ENCODE data around the gene LMAN2.
"Not testable (repeated sequence)": the region's sequence is repeated elsewhere in the genome, so short reads cannot be mapped to it uniquely, and the experiment has no call there.

The LMAN2 gene

GRCh38 chr5:177325868-177326381 lies 25.5 kb downstream of the LMAN2 start:
- DNase-seq, result no peak

GRCh38 chr5:177320879-177321278 lies 30.6 kb downstream of the LMAN2 start:
- DNase-seq, result no peak

GRCh38 chr5:177319913-177320588 lies 31.4 kb downstream of the LMAN2 start:
- no peak for DNase-seq

DNA sequence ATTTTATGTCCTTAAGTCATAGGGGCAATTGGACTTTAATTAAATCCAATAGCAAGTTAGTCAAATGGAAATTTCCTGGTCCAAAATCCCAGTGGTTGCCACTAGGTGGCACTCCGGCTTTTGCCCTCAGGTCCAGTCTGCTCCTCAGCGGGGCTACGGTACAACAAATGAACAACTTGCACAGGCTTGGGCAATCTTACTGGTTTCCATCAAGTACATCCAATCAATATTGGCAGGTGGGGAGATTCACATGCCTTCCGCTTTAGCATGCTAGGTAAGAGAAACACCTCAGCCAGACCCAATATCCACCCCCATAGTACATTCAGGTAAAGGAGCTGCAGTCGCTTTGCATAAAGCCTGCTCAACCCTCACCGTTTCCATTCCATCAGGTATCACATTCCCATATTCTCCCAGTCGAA lies 33.5 kb downstream of the LMAN2 start:
- DNase-seq, result peak; percentile 63

DNA sequence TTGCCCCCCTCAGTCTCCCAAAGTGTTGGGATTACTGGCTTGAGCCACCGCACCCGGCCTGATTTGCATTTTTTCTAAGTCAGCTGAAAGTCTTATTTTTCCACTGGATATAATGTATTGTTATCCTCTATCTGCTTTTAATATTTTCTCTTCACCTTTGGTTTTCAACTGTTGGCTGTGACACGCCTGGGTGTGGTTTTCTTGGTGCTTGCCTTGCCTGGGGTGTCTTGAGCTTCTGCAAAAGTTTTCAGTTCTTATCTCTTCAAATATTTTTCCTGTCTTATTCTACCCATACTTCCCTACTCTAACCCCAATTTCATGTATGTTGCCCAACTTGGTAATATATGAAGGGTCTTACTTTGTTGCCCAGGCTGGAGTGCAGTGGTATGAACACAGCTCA lies 35.5 kb downstream of the LMAN2 start:
- no peak for DNase-seq

DNA sequence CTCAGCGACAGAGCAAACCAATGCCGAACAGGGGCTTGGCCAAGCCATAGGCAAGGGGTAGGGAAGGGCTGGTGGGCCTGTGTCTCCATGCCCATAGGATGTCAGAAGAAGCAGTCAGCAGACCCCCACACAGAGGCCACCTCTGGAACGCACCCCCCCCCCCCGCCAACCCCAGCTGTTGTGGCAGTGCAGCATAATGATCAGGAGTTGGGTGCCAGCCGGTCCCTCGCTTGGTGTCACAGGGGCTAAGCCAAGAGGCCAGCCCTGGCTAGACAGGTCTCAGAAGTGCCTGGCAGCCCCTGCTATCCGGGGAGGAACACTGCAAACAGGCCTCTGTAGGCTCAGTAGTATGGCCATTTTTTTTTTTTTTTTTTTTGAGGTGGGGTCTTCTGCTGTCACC lies 36.1 kb downstream of the LMAN2 start:
- DNase-seq, result no peak

DNA sequence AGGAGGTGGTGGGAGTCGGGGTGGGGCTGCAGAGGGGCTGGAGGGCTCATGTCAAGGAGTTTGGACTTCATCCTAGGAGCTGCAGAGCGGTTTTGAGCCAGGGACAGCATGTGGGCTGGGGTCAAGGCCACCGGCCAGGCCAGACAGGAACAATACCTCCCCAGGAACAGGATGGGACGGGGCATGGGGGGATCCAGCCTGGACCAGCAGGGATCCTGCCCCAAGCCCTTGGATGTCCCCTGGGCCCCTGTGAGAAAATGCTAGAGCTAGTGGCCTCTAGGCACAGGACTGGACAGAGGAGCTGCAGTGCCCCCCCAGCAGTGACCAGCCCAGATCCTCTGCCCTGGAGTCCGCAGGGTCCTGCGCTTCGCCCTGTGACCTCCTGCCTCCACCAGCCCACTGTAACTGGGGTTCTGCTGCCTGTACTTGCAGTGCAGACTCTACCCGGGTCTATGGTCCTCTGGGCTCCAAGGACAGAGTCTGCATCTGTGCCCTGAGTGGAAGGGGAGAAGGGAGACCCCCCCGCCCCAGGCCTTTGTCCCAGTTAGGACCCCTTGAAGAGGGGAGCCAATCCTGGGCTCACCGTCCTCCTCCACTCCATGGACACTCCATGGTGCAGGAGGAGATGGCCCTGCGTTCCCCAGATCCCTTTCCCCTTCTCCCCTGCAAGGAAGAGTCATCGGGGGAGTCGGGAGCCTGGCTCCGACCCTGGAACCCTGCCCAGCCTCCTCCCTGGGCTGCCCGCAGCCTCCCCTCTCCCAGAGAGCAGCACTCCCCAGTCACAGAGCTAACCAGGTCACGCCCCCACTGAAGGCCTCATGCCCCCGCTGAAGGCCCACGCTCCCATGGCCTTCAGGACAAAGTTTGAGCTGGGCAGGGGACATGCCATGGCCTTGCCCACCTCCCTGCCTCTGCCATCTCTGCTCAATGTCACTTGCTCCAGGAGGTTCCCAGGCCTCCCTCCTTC lies 36.8 kb downstream of the LMAN2 start:
- DNase-seq, result no peak

GRCh38 chr5:177313561-177314259 lies 37.8 kb downstream of the LMAN2 start:
- DNase-seq, result no peak

DNA sequence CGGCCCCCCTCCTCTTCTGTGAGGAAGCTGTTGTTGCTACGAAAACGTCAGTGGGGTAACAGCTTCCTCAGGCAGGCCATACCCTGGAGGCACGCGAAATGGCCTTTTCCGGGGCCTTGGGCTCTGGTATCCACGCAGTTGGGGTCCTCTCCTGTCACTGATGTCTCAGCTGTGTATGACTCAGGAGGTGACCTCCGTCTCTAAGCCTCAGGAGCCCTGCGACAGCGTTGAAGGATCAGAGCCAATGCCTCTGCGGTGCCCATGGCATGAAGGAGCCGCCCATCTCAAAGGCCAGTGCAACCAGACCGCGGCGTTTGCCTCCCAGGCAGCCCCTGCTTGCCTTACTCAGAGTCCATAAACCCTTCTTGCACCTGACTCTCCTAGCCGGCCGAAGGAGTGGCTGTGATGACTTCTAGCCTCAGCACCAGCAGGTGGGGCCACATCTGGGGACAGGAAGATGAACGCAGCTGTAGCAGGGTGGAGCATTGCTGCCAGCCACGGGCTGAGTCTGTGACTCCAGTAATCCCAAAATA lies 38.8 kb downstream of the LMAN2 start:
- DNase-seq, result no peak

- peak; percentile 92 for DNase-seq
Measured at GRCh38 chr5:177311723-177312648, 39.5 kb downstream of the LMAN2 start, which contains the start of gene MXD3. Gene MXD3 (minus strand): TSS chr5:177311898. CDS start chr5:177311830, 68 bp downstream.

- DNase-seq, result no peak
Measured at GRCh38 chr5:177311392-177311722, 40.1 kb downstream of the LMAN2 start.

- DNase-seq, result no peak
Measured at GRCh38 chr5:177310757-177311391, 40.6 kb downstream of the LMAN2 start.

- DNase-seq, result no peak
Measured at GRCh38 chr5:177310332-177310731, 41.1 kb downstream of the LMAN2 start.

- peak; percentile 64 for DNase-seq
Measured at GRCh38 chr5:177309351-177310191, 41.9 kb downstream of the LMAN2 start.

DNA sequence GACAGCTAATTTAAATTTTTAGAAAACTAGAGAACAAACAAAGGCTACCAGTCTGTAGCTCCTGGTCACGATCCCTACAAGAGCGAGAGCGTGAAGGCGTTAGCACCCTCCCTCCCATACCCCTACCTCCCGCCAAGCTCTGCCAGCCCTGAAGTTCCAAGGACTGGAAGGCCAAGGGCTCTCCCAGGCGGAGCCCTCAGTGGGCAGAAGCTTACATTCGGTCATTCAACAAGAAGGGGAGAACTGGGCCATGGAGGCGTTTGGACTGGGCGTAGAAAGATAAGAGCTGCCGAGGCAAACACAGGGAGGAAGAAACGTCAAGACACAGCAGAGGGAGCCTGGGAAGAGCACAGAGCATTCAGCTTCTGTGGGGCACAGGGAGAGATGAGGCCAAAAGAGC lies 42.7 kb downstream of the LMAN2 start:
- DNase-seq, result no peak

DNA sequence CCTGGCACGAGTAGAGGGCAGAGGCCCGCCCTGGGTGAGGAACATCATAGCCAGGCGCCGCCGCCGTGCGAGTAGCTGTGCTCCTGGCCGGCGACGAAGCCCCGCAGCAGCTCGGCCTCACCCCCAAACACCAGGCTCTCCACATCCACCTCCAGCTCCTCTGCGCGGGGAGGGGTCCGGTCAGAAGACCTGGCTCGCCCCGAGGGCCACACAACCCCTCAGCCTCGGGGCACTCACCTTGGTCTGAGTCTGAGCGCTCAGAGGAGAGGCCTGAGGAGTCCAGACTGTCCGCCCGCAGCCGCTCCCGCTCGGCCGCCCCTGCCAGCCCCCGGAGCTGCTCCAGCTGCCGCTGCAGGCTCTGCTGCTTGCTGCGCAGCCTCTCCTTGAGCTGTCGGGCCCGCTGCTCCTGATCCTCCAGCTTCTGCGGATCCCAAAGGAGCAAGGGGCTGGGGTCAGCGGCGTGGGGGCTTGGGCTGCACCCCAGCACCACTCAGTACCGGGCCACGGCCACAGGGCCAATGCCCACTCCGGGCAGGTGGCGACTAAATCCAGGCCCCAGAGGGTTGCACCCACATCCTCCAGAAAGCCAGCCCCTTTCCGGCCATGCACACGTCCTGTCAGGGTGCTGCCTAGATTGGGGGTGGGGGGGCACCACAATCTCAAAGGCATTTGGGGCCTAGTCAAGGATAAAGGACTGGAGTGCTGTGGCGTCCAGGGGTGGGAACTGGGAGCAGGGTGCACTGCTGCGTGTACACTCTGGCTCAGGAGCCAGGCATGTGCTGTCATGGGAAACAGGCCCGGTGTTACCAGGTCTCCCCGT lies 43.7 kb downstream of the LMAN2 start:
- no peak for DNase-seq

GRCh38 chr5:177306674-177307543 lies 44.6 kb downstream of the LMAN2 start:
- no peak for DNase-seq

GRCh38 chr5:177306103-177306640 lies 45.3 kb downstream of the LMAN2 start:
- DNase-seq, result not testable (repeated sequence)
